Endothelial cell of umbilical vein (primary cell): ENCODE measurements around the gene AUTS2.

Experiments used
- CTCF ChIP-seq, 2 donors: IDR thresholded peaks; 1 replicate in 1 of 2; 2 replicates in 1 of 2; pipeline ENCODE4 v1.5.1; 2011; ENCODE audit warnings: low read length in 2 of 2, mild to moderate bottlenecking in 2 of 2, moderate library complexity in 2 of 2, control low read depth in 1 of 2, inconsistent platforms in 1 of 2, low read depth in 1 of 2; ENCODE audit not compliant: insufficient read depth in 1 of 2; ENCODE audit errors: extremely low read depth in 1 of 2
- JUN ChIP-seq: IDR thresholded peaks from 2 replicates; pipeline ENCODE4 v1.6.1; 2011; ENCODE audit warnings: borderline replicate concordance, low read depth; ENCODE audit not compliant: insufficient read length, insufficient read depth
- POLR2A ChIP-seq: IDR thresholded peaks from 2 replicates; pipeline ENCODE4 v1.6.1; 2012; ENCODE audit warnings: low read depth, mild to moderate bottlenecking, control low read depth, low read length
- POLR2AphosphoS5 ChIP-seq: IDR thresholded peaks from 2 replicates; pipeline ENCODE4 v1.6.1; 2012; ENCODE audit warnings: low read depth, mild to moderate bottlenecking, control low read depth, low read length, moderate library complexity; ENCODE audit not compliant: insufficient read depth

- TF ChIP-seq POLR2A (no peak), CTCF (IDR thresholded peaks at IDR 0.05; ENCODE audit: extremely low read depth in 1 of 2, insufficient read depth in 1 of 2, low read depth in 1 of 2, low read length in 2 of 2) (no peak), JUN (no peak), POLR2AphosphoS5 (no peak)
Measured at GRCh38 chr7:69817121-69817520, 218.8 kb downstream of the AUTS2 start.
